CD4-positive, CD25-positive, alpha-beta regulatory T cell (primary cell): ENCODE measurements around the gene NTM. TPM values are rescaled to one million over a fixed set of nuclear protein-coding genes. Genes with fewer than 3 reads are reported as not detected.

Experiments used
- ATAC-seq, 2 donors: fragments of 150-1000 bp; cut with Tn5 transposase; one replicate each; pipeline ENCODE4 v1.10.0; 2021; ENCODE audit warnings: low read depth in 2 of 2, moderate number of reproducible peaks in 2 of 2, moderate library complexity in 1 of 2
- DNase-seq, 3 donors: peaks; one replicate each; pipeline versions ENCODE4 v3.0.0 to v3.0.0-alpha.2; 2012 to 2022; ENCODE audit warnings: mixed read lengths in 1 of 3
- H3K27ac ChIP-seq: one replicate; pipeline ENCODE4 v1.7.0; 2013; ENCODE audit warnings: mild to moderate bottlenecking, low read length; ENCODE audit not compliant: insufficient read depth, poor library complexity, severe bottlenecking
- H3K27me3 ChIP-seq: one replicate; pipeline ENCODE4 v1.7.0; 2013; ENCODE audit warnings: low read length; ENCODE audit not compliant: control insufficient read depth, insufficient read depth
- H3K36me3 ChIP-seq: one replicate; pipeline ENCODE4 v1.7.0; 2013; ENCODE audit warnings: mild to moderate bottlenecking, low read length, moderate library complexity; ENCODE audit not compliant: control insufficient read depth, insufficient read depth
- H3K4me1 ChIP-seq: 2 replicates; pipeline ENCODE4 v1.7.0; 2013; ENCODE audit warnings: mild to moderate bottlenecking, low read length; ENCODE audit not compliant: insufficient read depth, control insufficient read depth, poor library complexity, severe bottlenecking
- H3K4me3 ChIP-seq: one replicate; pipeline ENCODE4 v1.7.0; 2013; ENCODE audit warnings: low read depth, mild to moderate bottlenecking, low read length, moderate library complexity
- H3K9me3 ChIP-seq, 2 experiments: 1 replicate in 1 of 2; 2 replicates in 1 of 2; pipeline ENCODE4 v1.7.0; 2013; ENCODE audit warnings: low read length in 2 of 2, mild to moderate bottlenecking in 1 of 2, moderate library complexity in 1 of 2; ENCODE audit not compliant: control insufficient read depth in 2 of 2
- H3K27ac Mint-ChIP-seq, 3 donors: one replicate each; pipeline ENCODE4 v1.8.0; 2020 to 2022; ENCODE audit warnings: mild to moderate bottlenecking in 3 of 3, mixed read lengths in 3 of 3, moderate library complexity in 2 of 3
- H3K27me3 Mint-ChIP-seq: one replicate; pipeline ENCODE4 v1.8.0; 2022; ENCODE audit warnings: mild to moderate bottlenecking, mixed read lengths
- H3K36me3 Mint-ChIP-seq: one replicate; pipeline ENCODE4 v1.8.0; 2020; ENCODE audit warnings: mixed read lengths
- H3K4me1 Mint-ChIP-seq, 4 donors: one replicate each; pipeline ENCODE4 v1.8.0; 2020 to 2022; ENCODE audit warnings: mixed read lengths in 4 of 4, mild to moderate bottlenecking in 1 of 4
- H3K4me3 Mint-ChIP-seq, 4 donors: one replicate each; pipeline ENCODE4 v1.8.0; 2020 to 2022; ENCODE audit warnings: mild to moderate bottlenecking in 4 of 4, mixed read lengths in 4 of 4, moderate library complexity in 3 of 4
- H3K9me3 Mint-ChIP-seq, 7 donors: one replicate each; pipeline ENCODE4 v1.8.0; 2020 to 2022; ENCODE audit warnings: mixed read lengths in 7 of 7, mild to moderate bottlenecking in 3 of 7, moderate library complexity in 2 of 7
- polyA plus RNA-seq, 4 donors: library from polyadenylated mRNA; unstranded; fragments of 300-500 nt; fragmentation: Illumina TruSeq; gene quantifications; one replicate each; pipeline ENCODE4 v1.2.3, GENCODE V29; 2021
- total RNA-seq: library from RNA; stranded (reverse); gene quantifications from one replicate; pipeline ENCODE4 v1.2.3, GENCODE V29; 2022

Gene NTM
- total and polyA plus RNA-seq, 5 donors from 2014 or later = 1.3 TPM; not detected in 4

DNA sequence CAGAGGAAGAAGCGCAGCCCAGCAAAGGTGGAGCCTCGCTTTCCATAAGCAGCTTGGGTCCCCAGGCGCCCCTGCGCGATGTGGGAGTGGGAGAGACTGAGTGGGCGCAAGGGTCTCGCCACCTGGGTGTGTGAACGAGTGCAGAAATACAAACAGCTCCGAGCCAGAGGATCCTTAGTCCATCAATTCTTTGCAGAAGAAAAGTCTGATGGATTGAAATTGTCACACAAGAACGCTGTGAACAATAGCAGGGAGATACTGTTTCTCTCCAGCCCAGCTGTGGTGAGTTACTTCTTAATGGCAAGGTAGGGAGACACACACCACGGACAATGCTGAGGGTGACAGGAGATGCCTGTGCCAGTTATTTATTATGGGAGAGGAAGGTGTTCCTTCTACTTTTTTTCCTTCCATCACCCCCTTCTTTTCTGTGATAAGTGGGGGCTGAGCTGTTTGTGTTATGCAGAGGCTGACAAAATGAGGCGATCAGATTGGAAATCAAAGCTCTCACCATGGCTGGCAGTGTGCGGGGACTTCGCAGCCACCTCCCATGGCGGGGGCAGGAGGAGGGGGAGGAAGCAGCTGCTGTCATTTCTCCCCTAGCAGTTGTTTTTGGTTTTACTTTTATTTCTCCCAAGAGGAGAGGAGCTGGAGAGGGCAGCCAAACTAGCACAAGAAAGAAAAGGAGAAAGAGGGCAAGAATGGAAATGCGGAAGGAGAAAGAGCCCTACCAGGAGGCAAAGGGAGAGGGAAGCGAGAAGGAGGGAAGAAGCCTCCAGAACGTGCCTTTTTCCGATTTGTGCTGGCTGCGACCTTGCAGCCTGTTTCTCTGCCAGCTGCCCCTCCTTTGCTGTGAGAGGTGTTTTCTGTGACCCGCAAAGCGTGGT lies 755.8 kb downstream of the NTM start:
- peak overlapping the region; percentile 76 for H3K4me3 ChIP-seq
- DNase-seq = peak; percentile 2 to 4 (median 4)
- ATAC-seq = peak in 1 of 2 donors; percentile 28
- no peaks in the 10 kb centered on the region for H3K27me3 Mint-ChIP-seq
- no peak overlapping the region for H3K27ac Mint-ChIP-seq
- H3K4me1 ChIP-seq = peaks cover 13% of the 10 kb centered on the region
- H3K9me3 Mint-ChIP-seq = peaks cover 0 to 7% (median 0%) of the 10 kb centered on the region in 7 donors
- no peak overlapping the region for H3K4me3 Mint-ChIP-seq
- no peaks in the 10 kb centered on the region for H3K27me3 ChIP-seq
- no peaks in the 10 kb centered on the region for H3K9me3 ChIP-seq
- H3K27ac ChIP-seq = no peak overlapping the region
- no peaks in the 10 kb centered on the region for H3K36me3 ChIP-seq
- no peaks in the 10 kb centered on the region for H3K36me3 Mint-ChIP-seq
- no peaks in the 10 kb centered on the region for H3K4me1 Mint-ChIP-seq

DNA sequence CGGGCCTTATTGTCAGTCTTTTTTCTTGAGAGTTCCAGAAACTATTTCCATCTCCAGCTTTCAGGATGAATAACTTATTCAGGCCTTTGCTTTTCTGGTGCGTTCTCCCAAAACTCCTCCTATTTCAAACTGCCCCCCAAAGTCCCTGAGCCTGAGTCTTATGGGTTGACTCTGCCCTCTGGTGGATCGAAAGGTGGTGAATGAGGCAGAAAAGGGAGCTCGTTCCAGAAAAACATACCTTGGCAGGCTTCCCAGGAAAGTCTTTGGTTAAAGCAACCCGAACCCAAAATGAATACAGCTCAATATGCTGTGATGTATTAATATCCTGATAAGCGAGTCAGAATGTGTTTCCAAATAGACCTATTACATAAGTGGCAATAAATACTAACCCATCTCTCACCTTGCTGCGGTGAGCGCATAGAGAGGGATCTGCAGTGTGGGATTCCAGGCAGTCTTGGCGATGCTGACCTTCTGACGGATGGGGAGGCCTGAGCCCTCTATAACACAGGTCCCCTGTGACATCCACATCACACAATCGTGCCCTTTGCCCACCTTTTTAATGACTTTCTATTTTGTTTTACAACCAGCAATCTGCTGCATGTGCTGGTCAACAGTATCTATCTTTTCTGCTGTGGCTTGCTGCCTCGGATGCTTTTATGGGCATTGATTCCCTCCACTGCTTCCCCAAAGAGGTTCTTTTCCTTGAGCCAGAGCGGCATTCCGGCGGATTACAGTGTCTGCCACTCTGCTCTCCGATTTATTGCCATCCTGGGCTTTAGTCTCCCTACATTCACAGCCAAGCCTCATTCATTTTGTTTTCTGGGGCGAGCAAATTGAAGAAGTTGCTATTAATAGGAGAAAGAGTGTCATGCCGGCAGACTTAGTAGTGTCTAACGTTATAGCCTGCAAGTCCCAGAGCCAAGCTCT lies 756.8 kb downstream of the NTM start:
- Mint-ChIP-seq H3K36me3 (no peaks in the 10 kb centered on the region), H3K4me1 (no peaks in the 10 kb centered on the region), H3K27me3 (no peaks in the 10 kb centered on the region), H3K4me3 (peak overlapping the region in 2 of 4 donors; percentile 17 to 32), H3K27ac (no peak overlapping the region), H3K9me3 (peaks cover 0 to 5% (median 0%) of the 10 kb centered on the region in 7 donors)
- H3K4me1 ChIP-seq = peaks cover 13% of the 10 kb centered on the region
- DNase-seq (no peak), ATAC-seq (no peak)
- peak overlapping the region; percentile 76 for H3K4me3 ChIP-seq
- no peaks in the 10 kb centered on the region for H3K27me3 ChIP-seq
- H3K36me3 ChIP-seq = no peaks in the 10 kb centered on the region
- no peaks in the 10 kb centered on the region for H3K9me3 ChIP-seq
- H3K27ac ChIP-seq = no peak overlapping the region

DNA sequence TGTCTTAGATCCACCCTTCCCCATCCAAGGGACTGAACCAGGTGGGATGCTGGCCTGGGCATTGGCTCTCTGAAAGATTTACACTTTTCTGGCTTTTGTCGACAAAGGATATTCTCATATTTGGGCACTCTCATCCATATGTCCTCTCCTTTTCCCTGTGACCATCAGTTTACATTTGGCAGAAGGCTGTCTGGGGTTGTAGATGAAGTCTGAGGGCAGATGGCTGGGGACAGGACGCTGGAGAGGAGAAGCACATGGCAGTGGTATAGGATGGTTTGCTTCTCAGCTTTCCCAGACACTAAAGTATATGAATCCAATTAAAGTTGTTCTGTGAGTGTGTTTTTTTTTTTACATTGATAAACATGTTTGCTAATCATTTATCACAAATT lies 757.5 kb downstream of the NTM start:
- Mint-ChIP-seq H3K27me3 (peaks cover 4% of the 10 kb centered on the region), H3K27ac (no peak overlapping the region), H3K36me3 (no peaks in the 10 kb centered on the region), H3K9me3 (peaks cover 0 to 5% (median 0%) of the 10 kb centered on the region in 7 donors), H3K4me1 (no peaks in the 10 kb centered on the region), H3K4me3 (peak overlapping the region in 1 of 4 donors; percentile 1)
- Histone ChIP-seq H3K27ac (no peak overlapping the region), H3K27me3 (no peaks in the 10 kb centered on the region), H3K36me3 (no peaks in the 10 kb centered on the region), H3K4me3 (no peak overlapping the region), H3K9me3 (no peaks in the 10 kb centered on the region), H3K4me1 (peaks cover 13% of the 10 kb centered on the region)
- DNase-seq (no peak), ATAC-seq (no peak)

GRCh38 chr11:132131047-132131446 lies 760.6 kb downstream of the NTM start:
- no peak overlapping the region for H3K4me3 Mint-ChIP-seq
- no peak overlapping the region for H3K27ac Mint-ChIP-seq
- no peaks in the 10 kb centered on the region for H3K36me3 Mint-ChIP-seq
- H3K4me1 Mint-ChIP-seq = no peaks in the 10 kb centered on the region
- ATAC-seq (no peak), DNase-seq (no peak)
- Histone ChIP-seq H3K9me3 (no peaks in the 10 kb centered on the region), H3K4me3 (no peak overlapping the region), H3K36me3 (no peaks in the 10 kb centered on the region), H3K27ac (no peak overlapping the region), H3K27me3 (no peaks in the 10 kb centered on the region), H3K4me1 (peaks cover 10% of the 10 kb centered on the region)
- peaks cover 0 to 1% (median 0%) of the 10 kb centered on the region in 7 donors for H3K9me3 Mint-ChIP-seq
- H3K27me3 Mint-ChIP-seq = peaks cover 4% of the 10 kb centered on the region

DNA sequence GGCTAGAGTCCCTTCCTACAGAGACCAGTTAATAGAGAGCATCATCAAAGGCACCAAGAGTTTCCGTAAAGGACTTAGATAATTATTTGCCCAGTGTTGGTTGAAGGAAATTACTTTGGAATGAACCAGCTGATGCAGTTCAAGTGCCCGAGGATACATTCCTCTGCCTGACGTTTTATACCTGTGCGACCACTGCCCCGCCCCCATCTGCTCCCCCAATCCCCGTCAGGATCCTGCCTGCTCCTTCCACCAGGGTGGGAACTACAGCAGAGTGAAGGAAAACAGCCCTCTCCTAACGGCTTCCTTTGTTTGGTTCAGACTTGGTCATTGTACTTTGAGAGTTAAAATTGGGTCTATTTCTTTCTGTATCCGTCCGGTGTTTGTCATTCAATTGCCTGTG lies 761.5 kb downstream of the NTM start:
- Histone ChIP-seq H3K27me3 (no peaks in the 10 kb centered on the region), H3K4me1 (peaks cover under 1% of the 10 kb centered on the region), H3K9me3 (no peaks in the 10 kb centered on the region), H3K4me3 (no peak overlapping the region), H3K27ac (no peak overlapping the region), H3K36me3 (no peaks in the 10 kb centered on the region)
- Mint-ChIP-seq H3K36me3 (no peaks in the 10 kb centered on the region), H3K9me3 (peaks cover 0 to 1% (median 0%) of the 10 kb centered on the region in 7 donors), H3K27me3 (peaks cover 4% of the 10 kb centered on the region), H3K4me1 (no peaks in the 10 kb centered on the region), H3K4me3 (no peak overlapping the region), H3K27ac (no peak overlapping the region)
- ATAC-seq (no peak), DNase-seq (no peak)

GRCh38 chr11:132134322-132134721 lies 763.9 kb downstream of the NTM start:
- Histone ChIP-seq H3K27me3 (no peaks in the 10 kb centered on the region), H3K4me3 (no peak overlapping the region), H3K9me3 (no peaks in the 10 kb centered on the region), H3K4me1 (no peaks in the 10 kb centered on the region), H3K27ac (no peak overlapping the region), H3K36me3 (no peaks in the 10 kb centered on the region)
- Mint-ChIP-seq H3K9me3 (peaks cover 0 to 4% (median 0%) of the 10 kb centered on the region in 7 donors), H3K36me3 (no peaks in the 10 kb centered on the region), H3K27ac (no peak overlapping the region), H3K27me3 (peaks cover 4% of the 10 kb centered on the region), H3K4me3 (no peak overlapping the region), H3K4me1 (no peaks in the 10 kb centered on the region)
- DNase-seq (no peak), ATAC-seq (no peak)

DNA sequence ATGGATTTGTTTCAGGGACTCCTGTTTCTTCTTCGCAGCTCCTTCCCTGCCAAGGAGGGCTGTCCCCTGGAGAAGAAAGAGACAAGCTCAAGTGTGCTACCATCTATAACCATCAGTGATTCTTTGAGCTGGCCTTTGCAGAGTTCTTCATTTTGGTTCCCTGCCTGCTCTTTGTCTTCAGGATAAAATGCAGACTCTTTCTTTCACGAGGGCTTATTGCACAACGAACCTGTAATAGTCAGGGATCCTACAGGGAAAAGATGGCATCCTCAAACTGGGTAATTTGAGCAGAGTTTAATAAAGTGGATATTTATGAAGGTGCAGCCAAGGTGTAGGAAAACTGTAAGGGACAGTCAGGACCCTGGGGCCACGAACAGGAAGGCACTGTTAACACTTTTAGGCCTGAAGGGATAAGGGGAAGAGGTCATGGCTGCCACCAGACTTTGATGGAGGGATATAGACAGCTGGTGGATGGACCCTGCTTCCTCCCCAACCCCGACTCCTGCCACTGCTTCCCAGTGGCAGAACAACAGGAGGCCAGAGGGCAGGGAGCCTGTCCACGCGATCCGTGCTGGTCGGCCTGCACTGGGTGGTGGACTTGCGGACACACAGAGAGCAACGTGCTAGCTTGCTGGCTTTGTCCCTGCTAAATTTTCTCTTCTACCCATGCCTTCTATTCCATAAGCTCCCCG lies 767.0 kb downstream of the NTM start:
- H3K4me3 Mint-ChIP-seq = no peak overlapping the region
- peaks cover 4% of the 10 kb centered on the region for H3K27me3 Mint-ChIP-seq
- Histone ChIP-seq H3K4me3 (no peak overlapping the region), H3K36me3 (no peaks in the 10 kb centered on the region), H3K9me3 (no peaks in the 10 kb centered on the region), H3K27me3 (no peaks in the 10 kb centered on the region), H3K27ac (no peak overlapping the region), H3K4me1 (no peaks in the 10 kb centered on the region)
- ATAC-seq (no peak), DNase-seq (no peak)
- H3K36me3 Mint-ChIP-seq = no peaks in the 10 kb centered on the region
- H3K4me1 Mint-ChIP-seq = no peaks in the 10 kb centered on the region
- H3K9me3 Mint-ChIP-seq = peaks cover 0 to 5% (median 0%) of the 10 kb centered on the region in 7 donors
- no peak overlapping the region for H3K27ac Mint-ChIP-seq
